Suprapubic skin (tissue), 3 donors: ENCODE data around the gene RUNX3.

Experiments used
- CTCF ChIP-seq, 2 donors: fragments of 200-600 bp in 1 of 2; fragments of 450-650 bp in 1 of 2; sonication (generic) in 1 of 2; IDR thresholded peaks; one replicate each; pipeline ENCODE4 v1.5.1; 2016 to 2019; ENCODE audit warnings: antibody characterized with exemption in 2 of 2, mild to moderate bottlenecking in 1 of 2, moderate library complexity in 1 of 2
- POLR2A ChIP-seq, 2 donors: fragments of 450-650 bp; IDR thresholded peaks; one replicate each; pipeline ENCODE4 v1.6.1; 2017; ENCODE audit warnings: antibody characterized with exemption in 2 of 2, mild to moderate bottlenecking in 2 of 2, moderate library complexity in 2 of 2

- TF ChIP-seq CTCF (IDR thresholded peaks at IDR 0.05) (no peak), POLR2A (IDR thresholded peaks at IDR 0.05) (no peak)
Measured at GRCh38 chr1:24954631-24955030, 24.6 kb upstream of the RUNX3 start.
